OCI-LY3 (cell line): ENCODE results near the gene TENM4.

Experiments used
- CTCF ChIP-seq: fragments of 200-600, 300-600 bp; sonication (generic); IDR thresholded peaks from 2 replicates; pipeline ENCODE4 v1.5.1; 2014; ENCODE audit warnings: antibody characterized with exemption, low read length, low read depth
- EZH2phosphoT487 ChIP-seq: fragments of 200-600 bp; shearing (Covaris generic); IDR thresholded peaks from 2 replicates; pipeline ENCODE4 v1.6.1; 2018; ENCODE audit warnings: antibody characterized with exemption, mixed run types, low read depth

GRCh38 chr11:78906566-78906965 is 534.3 kb downstream of the TENM4 start:
- TF ChIP-seq EZH2phosphoT487 (no peak), CTCF (no peak)
